GM21576 (cell line): Measurements from ENCODE around the gene ATP2A3.
"Not testable (repeated sequence)": the region's sequence is repeated elsewhere in the genome, so short reads cannot be mapped to it uniquely, and the experiment has no call there.

Experiments
- ATAC-seq: cut with Tn5 transposase; IDR thresholded peaks from one replicate; pipeline ENCODE4 v1.9.1; 2021; ENCODE audit warnings: mild to moderate bottlenecking, moderate library complexity; ENCODE audit not compliant: unreplicated experiment

ATP2A3 gene

DNA sequence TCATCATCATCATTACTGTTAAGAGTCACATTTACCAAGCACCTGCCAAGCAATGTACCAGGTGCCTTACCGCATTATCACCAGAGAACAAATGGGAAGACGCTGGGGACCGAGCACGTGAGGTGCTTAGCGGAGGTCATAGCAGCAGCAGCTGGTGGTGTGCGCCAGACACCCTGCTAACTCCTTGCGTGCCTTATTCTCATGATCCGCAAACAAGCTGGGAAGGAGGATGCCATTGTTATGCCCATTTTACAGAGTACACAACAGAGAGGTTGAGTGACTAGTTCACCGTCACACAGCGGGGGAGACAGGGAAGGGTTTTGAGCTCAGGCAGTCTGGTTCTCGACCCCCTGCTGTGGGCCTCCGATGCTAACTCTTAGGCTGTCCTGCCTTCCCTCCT is 7.3 kb downstream of the ATP2A3 start:
- no peak for ATAC-seq

GRCh38 chr17:3956327-3956957 is 7.8 kb downstream of the ATP2A3 start:
- no peak for ATAC-seq

DNA sequence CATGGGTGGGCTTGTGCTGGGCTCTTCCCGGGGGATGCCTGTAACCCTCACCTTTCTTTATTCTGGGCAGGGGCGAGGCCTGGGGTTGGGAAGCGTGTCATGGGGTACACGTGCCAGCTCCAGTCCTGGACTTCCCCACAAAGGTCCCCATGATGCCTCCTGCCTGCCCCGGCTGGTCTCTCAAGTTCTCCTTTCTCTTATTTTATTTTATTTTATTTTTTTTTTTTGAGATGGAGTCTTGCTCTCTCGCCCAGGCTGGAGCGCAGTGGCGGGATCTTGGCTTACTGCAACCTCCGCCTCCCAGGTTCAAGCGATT is 8.6 kb downstream of the ATP2A3 start:
- no peak for ATAC-seq

- no peak for ATAC-seq
These were observed 9.1 kb downstream of the ATP2A3 start for GRCh38 chr17:3954976-3955672.

DNA sequence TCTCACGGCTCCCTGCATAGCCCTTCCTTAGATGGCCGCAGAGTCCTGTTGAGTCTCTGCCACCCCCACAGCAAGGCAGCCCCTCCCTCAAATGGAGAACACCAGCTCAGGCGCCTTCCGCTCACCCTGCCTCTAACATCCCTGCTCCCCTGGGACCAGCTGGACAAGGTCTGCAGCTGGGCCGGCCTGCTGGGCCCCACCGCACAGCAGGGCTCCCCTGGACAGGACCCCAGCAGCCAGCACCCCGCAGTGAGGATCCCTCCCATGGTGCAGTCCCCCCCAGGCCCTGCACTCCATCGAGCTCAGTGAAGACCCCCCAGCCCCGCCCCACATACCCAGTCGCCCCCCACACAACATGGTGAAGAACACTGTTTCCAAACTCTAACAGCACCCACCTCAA is 10.2 kb downstream of the ATP2A3 start:
- no peak for ATAC-seq

GRCh38 chr17:3953542-3953941 is 10.7 kb downstream of the ATP2A3 start:
- no peak for ATAC-seq

- ATAC-seq, result no peak
These were observed 12.1 kb downstream of the ATP2A3 start for GRCh38 chr17:3952186-3952585.

- ATAC-seq, result no peak
These were observed 12.8 kb downstream of the ATP2A3 start for GRCh38 chr17:3951420-3951819.

DNA sequence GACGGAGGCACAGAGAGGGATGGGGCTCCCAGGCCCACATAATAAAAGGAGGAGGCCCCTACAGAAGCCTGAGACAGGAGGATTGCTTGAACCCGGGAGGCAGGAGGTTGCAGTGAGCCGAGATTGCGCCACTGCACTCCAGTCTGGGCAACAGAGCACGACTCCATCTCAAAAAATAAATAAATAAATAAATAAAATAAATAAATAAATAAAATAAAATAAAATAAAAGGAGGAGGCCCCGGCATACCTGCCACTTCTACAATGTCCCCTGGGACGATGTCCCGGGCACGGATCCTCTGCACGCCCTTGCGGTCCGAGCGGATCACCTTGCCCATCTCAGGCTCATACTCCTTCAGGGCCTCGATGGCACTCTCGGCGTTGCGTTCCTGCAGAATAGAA is 13.2 kb downstream of the ATP2A3 start:
- ATAC-seq, result no peak

DNA sequence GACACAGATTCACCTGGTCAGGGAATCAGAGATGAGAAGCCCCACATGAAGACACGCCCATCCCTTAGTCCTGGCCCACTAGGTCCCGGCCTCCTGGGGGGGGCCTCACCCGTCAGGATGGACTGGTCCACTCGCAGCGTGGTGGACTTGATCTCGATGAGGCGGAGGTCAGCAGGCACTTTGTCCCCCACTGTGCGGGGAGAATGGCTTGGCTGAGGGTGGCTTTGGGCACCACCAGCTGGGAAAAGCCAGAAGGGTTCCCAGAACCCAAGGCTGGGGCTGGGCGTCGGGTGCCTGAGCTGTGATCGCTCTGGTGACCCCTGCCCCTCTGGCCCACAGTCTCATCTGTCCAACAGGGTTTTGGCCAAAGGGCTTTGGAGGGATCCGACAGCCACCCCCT is 13.7 kb downstream of the ATP2A3 start:
- ATAC-seq, result no peak

DNA sequence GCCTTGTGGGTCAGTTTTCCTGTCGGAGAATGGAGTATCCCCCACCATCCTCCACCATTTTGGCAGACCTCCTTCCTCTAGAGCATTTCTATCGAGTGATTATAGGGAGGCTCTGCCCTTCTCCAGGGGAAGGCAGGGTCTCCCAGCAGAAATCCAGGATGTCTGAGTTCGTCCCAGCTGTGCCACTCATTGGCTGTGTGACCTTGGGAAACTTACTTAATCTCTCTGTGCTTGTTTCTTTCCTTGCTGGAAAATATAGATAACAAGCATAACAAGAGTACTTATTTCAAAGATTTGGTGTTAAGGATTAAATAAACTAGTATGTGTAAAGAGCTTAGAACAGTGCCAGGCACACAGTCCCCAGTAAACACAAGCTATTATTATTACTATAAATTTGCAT is 14.8 kb downstream of the ATP2A3 start:
- ATAC-seq, result no peak

DNA sequence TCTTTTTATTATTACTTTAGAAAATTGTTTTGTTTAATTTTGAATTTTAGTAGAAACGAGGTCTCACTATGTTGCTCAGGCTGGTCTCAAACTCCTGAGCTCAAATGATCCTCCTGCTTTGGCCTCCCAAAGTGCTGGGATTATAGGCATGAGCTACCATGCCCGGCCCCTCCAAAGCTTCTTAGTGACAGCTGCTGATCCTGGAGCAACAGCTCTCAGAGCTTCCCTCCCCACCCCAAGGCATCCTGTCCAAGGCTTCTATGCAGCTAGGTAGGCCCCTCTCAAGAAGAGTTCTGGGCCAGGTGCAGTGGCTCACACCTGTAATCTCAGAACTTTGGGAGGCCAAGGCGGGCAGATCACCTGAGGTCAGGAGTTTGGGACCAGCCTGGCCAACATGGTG is 15.7 kb downstream of the ATP2A3 start:
- not testable (repeated sequence) for ATAC-seq

- ATAC-seq, result no peak
These were observed 16.9 kb downstream of the ATP2A3 start for GRCh38 chr17:3947318-3947810.

- ATAC-seq, result no peak
These were observed 17.5 kb downstream of the ATP2A3 start for GRCh38 chr17:3946711-3947235.

- ATAC-seq, result no peak
These were observed 19.5 kb downstream of the ATP2A3 start for GRCh38 chr17:3944485-3945388.

GRCh38 chr17:3943240-3943891 is 20.9 kb downstream of the ATP2A3 start:
- ATAC-seq, result no peak

DNA sequence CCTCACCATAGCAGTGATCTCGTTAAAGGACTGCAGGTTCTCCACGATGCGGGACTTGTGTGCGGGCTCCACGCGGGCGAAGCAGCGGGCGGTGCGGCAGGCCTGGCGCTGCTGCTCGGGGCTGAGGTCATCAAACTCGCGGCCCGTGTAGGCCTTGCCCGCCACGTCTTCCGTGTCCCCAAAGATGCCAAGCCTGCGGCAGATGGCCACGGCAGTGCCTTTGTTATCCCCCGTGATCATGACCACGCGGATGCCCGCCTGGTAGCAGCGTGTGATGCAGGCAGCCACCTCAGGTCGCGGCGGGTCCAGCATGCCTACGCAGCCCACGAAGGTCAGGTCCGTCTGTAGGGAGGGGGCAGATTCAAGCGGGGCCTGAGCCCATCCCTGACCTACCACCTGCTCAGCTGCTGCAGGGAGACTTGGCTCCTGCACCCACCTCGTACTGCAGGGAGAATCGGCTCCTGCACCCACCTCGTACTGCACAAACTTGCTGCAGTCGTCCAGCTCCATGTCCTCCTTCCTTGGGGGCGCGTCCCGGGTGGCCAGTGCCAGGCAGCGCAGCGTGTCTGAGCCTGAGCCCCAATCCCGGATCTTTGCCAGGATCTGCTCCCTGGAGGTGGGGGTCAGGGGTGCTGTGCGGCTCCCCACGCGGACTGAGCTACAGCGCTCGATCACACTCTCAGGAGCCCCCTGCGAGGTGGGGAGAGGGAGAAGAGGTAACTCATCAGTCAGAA is 23.1 kb downstream of the ATP2A3 start:
- ATAC-seq, result no peak

GRCh38 chr17:3937359-3937758 is 26.9 kb downstream of the ATP2A3 start:
- no peak for ATAC-seq

DNA sequence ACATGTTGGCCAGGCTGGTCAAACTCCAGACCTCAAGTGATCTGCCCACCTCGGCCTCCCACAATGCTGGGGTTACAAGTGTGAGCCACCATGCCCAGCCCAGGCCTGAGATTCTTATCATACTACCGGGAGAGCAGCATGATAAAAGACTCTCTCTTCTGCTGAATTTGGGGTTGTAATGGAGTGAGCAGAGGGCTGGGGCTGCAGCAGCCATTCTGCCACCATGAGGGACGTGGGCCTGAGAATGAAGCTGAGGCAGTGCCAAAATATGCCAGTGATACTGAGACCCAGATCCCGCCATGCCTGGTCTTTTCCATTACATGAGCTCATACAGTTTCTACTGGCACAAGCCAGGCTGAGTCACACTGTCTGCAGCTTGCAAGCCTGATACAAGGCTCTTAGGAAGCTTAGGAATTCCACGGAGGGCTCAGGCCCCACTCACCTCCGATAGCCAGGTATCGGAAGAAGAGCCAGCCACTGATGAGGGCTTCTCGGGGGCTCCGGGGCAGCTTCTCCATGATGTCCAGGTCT is 28.3 kb downstream of the ATP2A3 start:
- no peak for ATAC-seq

DNA sequence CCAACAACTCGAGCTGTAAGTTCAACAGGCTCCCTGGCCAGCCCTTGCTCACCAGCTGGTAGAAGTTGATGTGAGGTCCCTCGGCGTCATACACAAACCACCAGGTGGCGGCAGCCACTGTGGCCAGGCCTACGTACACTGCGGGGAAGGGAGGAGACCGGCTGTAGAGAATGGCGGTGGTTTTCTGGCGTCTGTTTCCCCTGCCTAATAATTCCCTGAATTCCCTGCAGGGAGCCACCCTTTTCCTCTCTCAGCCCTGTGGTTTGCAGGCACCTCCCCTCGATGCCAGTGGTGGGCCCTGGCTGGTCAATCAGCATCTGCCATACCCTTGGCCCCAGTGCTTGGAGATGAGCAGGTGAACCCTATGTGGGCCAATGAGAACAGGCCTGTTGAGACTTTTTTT is 29.1 kb downstream of the ATP2A3 start:
- ATAC-seq, result no peak
